DLD1 (cell line): Measurements from ENCODE around the gene PLK1.
"Not testable (repeated sequence)": the region's sequence is repeated elsewhere in the genome, so short reads cannot be mapped to it uniquely, and the experiment has no call there.

Experiments used
- in situ Hi-C: cut with HindIII; loops from 2 replicates; pipeline ENCODE4 v1.10.0; 2017; ENCODE audit warnings: low sequenced_read_pairs

Gene PLK1

DNA sequence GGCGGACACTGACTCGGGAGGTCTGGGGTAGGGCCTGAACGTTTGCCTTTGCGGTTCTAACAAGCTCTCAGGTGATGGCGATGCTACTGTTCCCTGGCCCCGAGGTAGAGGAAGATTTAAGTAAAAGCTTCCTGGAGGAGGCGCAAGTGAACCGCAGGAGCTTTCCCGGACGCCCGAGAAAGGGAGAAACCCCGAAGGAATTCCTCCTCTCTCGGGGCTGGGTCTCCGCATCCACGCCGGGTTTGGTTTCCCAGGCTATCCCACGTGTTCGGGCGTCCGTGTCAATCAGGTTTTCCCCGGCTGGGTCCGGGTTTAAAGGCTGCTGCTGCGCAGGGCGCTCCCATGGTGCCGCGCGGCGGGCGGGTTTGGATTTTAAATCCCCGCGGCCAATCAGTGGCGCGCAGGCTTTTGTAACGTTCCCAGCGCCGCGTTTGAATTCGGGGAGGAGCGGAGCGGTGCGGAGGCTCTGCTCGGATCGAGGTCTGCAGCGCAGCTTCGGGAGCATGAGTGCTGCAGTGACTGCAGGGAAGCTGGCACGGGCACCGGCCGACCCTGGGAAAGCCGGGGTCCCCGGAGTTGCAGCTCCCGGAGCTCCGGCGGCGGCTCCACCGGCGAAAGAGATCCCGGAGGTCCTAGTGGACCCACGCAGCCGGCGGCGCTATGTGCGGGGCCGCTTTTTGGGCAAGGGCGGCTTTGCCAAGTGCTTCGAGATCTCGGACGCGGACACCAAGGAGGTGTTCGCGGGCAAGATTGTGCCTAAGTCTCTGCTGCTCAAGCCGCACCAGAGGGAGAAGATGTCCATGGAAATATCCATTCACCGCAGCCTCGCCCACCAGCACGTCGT lies at the start of gene PLK1:
PLK1 (plus strand) TSS at position 460 of the 844 bp plus-strand sequence; CDS start at position 504, 44 bp downstream.
- in situ Hi-C loops = no loop called here

DNA sequence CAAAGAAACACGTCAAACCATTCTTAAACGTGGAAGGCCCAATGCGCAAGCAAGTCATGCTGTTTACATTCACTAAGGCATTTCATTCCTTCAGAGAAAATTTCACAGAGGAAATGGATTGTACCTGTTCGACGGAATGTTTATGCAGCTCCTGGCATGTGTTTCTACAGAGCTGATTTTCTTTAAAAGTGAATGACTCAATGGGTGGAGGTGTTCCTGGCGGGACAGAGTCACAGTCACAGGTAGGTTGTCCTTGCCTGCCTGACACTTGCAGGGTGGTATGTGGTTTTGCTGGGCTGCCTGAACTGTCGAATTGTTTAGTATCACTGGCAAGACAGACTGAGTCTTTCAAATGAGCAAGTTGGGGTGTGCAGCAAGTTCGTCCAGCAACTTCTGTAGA lies 49.2 kb upstream of the PLK1 start:
- in situ Hi-C loops = no loop called here

DNA sequence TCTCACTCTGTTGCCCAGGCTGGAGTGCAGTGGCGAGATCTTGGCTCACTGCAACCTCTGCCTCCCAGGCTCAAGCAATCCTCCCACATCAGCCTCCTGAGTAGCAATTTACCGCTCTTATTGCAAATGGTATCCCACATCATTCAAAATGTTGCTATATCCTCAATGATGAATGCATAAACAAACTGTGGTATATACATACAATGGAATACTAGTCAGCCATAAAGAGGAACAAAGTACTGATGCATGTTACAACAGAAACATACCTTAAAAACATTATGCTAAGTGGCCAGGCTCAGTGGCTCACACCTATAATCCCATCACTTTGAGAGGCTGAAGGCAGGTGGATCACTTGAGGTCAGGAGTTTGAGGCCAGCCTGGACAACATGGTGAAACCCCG lies 46.8 kb upstream of the PLK1 start:
- in situ Hi-C loops = not testable (repeated sequence)

DNA sequence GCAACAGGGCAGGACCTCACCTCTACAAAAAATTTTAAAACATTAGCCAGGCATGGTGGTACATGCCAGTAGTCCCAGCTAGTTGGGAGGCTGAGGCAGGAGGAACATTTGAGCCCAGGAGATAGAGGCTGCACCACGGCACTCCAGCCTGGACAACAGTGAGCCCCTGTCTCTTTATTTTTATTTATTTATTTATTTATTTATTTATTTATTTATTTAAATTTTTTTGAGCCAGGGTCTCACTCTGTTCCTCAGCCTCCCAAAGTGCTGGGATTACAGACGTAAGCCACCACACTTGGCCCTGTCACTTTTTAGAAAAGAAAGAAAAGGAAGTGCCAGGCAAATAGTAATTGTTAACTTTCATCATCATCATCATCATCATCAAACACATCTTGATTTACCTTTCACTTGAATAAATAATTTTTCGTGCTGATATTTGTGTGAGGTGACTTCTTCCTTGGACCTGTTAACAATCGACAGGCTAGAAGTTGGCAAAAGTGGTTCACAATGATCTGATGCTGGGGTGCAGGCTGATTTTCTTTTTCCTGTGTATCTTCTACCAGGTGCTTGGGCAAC lies 44.1 kb upstream of the PLK1 start:
- in situ Hi-C loops = no loop called here

DNA sequence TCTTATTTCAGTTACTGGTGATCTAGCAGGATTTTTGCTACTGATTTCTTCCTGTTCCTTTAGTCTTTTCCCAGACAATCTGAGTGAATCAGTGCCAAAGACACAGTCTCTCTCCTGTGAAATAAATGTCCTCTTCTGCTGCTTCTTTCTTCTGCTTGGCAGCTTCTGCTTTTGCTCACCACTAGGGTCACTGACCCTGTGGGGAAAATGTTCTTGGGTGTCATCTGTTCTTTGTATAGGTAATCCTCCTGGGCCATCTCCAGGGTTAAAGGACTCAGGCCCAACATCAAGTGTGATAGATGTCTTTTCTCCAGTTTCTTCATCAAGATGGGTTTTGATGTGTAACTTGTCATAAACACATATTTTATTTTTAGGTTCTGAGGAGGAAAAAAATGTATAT lies 42.7 kb upstream of the PLK1 start:
- in situ Hi-C loops = no loop called here

DNA sequence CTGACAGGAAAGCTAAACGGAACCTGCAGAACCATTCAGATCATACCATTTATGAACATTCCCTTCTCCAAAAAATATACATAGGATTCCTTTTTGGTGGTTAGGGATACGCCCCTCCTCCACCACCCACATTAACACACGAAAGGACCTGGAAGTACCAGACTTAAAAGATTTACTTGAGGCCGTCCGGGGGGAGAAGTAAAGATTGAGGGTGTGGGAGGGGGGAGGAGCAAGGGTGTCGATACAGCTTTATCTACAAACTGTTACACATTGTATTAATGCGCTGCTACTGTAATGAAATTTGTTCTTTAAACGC lies 38.1 kb upstream of the PLK1 start:
- in situ Hi-C loops = no loop called here

DNA sequence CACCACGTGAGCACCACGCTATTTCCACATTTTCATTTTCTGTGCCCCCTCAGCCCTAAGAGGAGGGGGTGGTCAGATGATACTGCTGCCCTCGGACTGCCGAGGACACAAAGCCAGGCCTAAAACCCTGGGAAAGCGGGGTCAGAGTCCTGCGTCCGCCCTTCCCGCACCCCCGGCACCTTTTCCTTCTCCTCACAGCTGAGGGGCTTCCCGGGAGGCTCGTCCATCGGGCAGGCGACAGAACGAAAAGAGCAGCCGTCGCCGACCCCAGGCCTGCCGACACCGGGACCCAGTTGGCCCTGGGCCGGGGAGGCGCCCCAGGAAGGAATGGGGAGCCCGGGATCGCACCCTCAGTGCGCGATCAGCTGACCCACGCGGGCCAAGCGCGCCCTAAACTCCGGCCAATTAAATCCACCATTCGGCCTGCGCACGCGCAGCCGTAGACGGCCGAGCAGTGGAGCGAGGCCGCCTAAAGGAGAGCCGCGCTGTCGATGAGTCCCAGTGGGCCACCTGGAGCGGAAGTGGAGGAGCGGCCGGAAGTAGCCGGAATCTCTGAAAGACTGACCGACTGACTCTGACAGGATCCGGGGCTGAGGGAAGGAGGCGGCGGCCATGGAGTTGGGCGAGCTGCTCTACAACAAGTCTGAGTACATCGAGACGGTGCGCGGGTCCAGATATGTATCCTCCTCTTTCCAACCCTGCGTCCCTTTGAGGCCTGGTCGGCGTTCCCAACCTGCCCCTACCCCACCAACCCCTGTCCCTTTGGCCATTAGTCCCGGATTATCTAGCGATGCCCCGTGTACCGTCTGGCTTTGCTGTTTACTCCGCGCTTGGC lies 37.5 kb upstream of the PLK1 start, which contains the start of the genes DCTN5 and PALB2:
DCTN5 (plus strand) TSS at position 536 of the 835 bp plus-strand sequence; CDS start at position 613, 77 bp downstream.
PALB2 (minus strand) TSS at position 380 of the 835 bp plus-strand sequence; CDS start at position 227, 153 bp downstream.
- in situ Hi-C loops = no loop called here

DNA sequence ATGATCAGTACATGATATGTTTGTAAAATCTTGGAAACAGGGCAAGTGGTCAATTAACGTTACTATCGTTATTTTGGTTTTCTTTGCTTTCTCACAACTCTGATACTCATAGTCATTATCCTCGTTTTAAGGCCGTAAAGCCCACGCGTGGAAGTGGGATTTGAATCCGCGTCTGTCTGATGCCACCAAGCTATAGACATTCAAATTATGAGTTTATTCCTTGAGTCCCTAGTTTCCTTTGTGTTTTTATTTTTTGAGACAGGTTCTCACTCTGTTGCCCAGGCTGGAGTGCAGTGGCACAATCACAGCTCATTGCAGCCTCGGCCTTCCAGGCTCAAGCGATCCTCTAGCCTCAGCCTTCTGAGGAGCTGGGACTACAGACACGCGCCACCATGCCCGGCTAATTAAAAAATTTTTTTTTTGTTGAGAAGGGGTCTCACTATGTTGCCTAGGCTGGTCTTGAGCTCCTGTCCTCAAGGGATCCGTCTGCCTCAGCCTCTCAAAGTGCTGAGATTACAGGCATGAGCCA lies 36.4 kb upstream of the PLK1 start:
- in situ Hi-C loops = no loop called here

DNA sequence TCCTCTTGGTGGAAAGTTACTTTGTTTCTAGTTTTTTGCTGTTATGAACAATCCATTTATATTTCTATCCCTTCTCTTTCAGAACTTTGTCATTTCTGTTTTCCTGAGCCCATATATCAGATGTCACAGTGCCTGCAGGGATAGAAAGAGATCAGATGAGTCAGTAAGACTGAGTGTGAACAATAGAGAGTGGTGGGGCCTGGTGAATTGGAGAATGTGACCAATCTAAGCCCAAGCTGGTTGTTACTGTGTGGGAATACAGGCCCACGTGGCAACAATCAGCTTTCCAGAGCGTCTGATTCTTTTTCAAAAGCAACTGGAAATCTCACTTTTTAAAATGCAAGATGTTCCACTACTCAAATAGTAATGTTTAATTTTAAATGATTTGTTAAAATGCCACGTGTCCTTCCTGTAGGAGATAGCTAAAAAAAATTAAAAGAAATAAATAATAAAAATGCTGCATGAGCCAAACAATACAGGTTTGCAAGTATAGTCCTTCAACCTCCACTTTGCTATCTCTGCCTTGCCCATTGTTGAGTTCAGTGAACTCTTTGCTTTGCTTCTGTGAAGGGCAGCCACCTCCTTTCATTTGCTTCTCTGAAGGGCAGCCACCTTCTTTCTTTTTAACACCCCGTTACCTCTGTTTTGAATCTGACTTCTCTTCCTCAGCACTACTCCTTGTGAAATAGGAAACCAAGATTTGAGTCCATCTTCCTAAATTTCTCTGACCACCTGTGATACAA lies 27.8 kb upstream of the PLK1 start:
- in situ Hi-C loops = no loop called here

DNA sequence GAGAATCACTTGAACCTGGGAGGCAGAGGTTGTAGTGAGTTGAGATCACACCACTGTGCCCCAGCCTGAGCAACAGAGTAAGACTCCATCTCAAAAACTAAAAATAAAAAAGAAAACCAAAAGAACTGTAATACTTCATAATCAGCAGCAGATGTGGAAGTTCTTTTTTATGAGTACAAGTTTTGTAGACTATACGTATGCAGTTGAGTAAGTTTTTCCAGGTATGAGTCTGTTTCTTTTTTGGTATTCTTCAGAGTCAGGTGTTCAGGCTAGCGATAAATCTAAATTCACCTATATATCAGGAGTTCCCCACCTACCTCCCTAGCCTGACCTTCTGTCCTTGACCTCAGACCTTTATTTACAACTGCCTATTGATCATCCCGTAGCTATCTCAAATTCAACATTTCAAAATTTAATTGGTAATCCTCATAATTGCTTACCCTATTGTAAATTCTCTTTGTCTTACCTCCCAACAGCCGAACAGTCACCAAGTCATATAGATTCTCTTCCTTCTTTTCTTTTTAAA lies 26.7 kb upstream of the PLK1 start:
- in situ Hi-C loops = no loop called here

DNA sequence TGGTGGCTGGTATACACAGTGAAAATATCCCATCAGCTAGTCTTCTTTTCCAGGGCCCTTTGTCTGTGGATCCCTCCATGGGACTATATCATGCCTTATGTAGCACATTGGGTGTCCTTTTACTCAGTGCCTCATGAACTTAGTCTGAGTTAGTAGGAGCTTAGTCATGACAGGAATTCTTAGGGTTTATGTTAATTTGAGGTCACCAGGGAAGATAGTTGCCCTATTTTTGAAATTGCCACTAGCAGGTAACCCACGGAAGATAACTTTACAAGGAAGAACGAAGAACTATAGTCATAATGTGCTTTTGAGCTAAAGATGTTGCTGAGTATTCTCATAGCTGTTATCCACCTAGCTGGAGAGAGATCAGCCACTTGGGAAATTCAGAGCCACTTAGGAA lies 14.8 kb upstream of the PLK1 start:
- in situ Hi-C loops = no loop called here

DNA sequence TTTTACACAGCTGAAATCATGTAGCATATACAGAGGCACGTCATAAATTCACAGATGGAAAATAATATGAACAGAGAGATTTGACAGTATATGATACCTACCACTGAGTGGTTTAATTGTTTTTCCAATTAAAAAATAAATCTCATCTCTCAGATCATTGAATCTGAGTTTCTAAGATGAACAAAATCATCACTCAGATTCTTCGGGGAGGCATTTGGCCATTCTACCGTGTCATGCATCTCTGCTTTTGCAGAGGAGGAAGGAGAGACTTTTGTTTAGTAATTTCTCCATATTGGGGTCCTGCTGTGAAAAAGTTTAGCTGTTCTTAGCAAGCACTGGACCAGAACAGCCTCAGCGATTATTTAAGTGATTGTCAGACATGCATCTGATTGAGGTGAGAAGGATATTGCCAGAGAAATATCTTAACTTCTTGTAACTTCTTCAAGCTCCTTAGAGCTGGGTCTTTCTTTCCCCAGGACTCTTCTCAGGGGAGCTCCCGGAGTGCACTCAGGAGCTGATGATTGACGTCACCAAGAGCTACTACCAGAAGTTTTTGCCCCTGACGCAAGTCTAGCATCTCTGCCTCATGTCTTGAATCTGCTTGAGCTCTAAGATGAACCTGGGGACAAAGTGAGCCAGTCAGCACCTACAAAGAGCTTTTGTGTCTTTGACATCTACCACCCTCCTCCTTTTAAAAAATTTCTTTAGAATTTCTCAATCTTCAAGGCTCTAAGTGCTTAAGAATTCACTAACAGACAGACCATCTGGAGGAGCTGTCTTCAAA lies 11.9 kb upstream of the PLK1 start:
- in situ Hi-C loops = no loop called here

DNA sequence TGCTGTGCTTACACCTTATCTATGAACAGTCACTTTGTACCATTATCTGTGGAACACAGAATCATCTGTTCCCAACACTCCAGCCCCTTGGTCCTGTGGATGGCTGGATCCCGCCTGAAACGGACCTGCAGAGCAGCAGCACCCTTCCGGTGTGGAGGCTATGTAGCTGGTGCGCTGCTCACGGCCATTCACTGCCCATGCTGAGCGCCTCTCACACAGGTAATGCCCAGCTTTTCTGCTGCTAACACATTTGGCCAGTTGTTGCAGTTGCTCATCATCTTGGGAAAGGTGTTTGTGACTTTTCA lies 11.4 kb upstream of the PLK1 start:
- in situ Hi-C loops = no loop called here

DNA sequence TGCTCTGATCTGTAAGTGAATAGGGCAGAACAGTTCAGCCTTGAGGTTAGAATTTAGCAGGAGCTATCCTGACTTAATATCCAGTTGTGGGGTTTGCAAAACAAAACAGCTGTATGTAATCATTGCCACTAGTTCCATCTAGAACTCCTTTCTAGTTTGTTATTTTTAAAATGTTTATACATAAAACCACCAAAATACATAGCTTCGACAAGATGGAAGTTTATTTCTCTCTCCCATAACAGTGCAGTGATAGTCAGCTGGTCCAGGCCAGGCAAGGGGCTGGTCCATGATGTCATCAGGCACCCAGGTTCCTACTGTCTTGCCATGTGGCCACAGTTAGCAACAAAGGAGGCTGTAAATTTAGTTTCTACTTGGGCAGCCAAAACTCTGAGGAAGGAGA lies 10.5 kb upstream of the PLK1 start:
- in situ Hi-C loops = no loop called here

DNA sequence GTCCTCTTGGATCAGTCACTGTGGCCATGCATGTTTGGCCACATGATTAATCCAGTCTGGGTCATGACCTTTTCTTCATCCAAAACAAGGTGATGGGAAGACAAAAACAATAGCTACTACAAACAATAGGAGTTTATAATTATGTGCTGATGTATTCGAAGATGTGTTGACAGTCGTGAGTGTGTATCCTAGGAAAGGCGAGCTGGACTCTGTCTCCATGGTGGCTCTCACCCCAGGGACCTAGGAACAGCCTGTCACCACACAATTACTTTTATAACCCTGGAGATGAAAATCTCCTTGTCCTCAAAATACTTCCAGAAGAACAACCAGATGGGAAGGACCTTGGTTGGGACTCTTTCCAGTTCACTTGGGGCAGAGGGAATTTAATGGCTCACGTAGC lies 9.8 kb upstream of the PLK1 start:
- in situ Hi-C loops = no loop called here

DNA sequence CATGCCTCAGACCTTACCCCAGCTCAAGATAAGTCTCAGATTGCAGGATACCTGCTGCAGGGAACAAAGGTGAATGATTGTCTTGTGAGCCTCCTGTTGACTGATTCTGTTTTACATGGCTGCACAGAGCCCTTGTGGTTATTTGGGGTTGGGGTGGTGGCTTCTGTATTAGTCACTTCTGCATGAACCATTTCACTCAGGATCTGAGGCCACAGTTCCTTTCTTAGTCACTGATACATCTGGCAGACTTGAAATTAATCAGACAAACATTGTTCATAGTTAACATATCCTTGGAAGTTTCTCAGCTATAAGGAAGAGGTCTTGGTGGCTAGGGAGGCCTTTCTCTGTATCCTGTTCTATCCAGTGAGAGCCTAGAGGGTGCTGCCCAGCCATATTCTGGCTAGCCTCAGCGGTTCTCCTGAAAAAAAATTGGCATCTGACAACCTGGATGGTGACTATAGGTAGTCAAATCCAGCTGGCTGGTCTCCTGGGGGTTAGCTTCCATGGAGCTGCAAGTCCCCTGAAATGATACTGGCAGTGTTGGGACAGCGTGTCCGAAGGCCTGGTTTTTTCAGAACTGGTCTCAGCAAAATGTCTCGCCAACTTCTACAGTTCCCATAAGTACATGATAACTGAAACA lies 8.4 kb upstream of the PLK1 start:
- in situ Hi-C loops = no loop called here

DNA sequence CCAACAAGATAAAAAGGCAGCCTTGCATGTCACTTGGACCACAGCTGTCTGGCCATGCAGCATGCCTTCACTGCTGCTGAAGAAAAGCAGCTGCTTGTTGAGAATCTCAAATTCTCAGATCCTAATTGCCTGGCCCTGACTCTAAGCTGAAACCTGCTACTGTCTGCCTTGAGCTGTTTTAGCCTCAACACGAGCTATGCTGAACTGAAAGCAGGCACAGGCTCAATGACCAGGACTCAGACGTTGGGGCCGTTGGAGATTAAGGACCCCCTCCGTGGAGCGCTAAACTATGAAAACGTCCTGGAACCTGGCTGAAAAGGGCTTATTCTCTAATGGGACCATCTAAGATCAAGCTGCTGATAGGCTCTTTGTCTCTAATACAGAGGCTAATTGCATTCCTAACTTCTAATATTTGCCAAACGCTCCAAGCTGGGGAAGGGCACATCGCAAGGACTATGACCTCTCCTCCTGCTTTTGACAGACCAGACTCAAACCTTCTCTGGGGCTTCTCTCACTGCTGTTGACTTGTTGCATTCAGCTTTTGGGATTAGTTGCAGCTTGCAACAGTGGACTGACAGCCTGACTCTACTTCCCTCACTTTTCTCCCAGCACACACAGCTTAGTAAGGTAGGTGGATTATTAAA lies 4.6 kb upstream of the PLK1 start:
- in situ Hi-C loops = no loop called here

DNA sequence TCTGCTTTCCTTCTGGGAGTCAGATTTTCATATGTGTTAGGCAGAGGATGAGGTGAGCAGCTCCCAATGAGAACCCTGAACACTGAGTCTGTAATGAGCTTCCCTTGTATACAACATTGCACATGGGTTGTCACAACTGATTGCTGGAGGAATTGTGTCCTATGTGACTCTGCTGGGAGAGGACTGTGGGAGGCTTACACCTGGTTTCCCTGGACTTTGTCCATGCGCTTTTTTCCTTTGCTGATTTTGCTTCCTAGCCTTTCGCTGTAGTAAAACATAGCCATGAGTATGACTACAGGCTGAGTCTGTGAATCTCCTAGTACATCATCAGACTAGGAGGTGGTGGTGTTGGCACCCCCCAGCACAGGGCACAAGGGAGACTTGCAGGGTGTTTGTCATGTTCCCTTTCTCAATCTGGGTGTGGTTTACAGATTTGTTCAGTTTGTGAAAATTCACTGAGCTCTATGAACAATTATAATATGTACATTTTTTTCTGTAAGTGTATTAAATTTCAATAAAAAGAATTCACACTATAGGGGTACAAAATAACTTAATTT lies 1.7 kb upstream of the PLK1 start:
- in situ Hi-C loops = no loop called here
